Measurements from ENCODE around the gene ATAD5.

The ATAD5 gene

GRCh38 chr17:30921544-30922196, 89.9 kb downstream of the ATAD5 start, which contains the start of gene ADAP2 (continued):
- TF ChIP-seq HOXC10 (CRISPR knock-in tag; IDR thresholded peaks at IDR 0.05) (0 out of 2 replicates have a peak, but pooled peaks have one; percentile 40), PRDM4 (tag by site-specific recombination; IDR thresholded peaks at IDR 0.05) (no peak), ZSCAN30 (tag by site-specific recombination; IDR thresholded peaks at IDR 0.05) (0 out of 2 replicates have a peak, but pooled peaks have one; percentile 72), ZSCAN16 (tag by site-specific recombination; IDR thresholded peaks at IDR 0.05) (no peak), ZNF654 (tag by site-specific recombination; IDR thresholded peaks at IDR 0.05; ENCODE audit: low read depth) (no peak), ZNF488 (tag by site-specific recombination; IDR thresholded peaks at IDR 0.05) (no peak), KLF17 (tag by site-specific recombination; IDR thresholded peaks at IDR 0.05) (no peak), PBX3 (CRISPR knock-in tag; IDR thresholded peaks at IDR 0.05) (peak; percentile 36; the same call in 1 of the 2 replicates), PRDM10 (tag by site-specific recombination; IDR thresholded peaks at IDR 0.05) (no peak), BCL11B (tag by site-specific recombination; IDR thresholded peaks at IDR 0.05; ENCODE audit: low read depth) (0 out of 2 replicates have a peak, but pooled peaks have one; percentile 42), ZNF133 (tag by site-specific recombination; IDR thresholded peaks at IDR 0.05) (no peak), ZXDB (tag by site-specific recombination; IDR thresholded peaks at IDR 0.05) (no peak), ZBTB8A (tag by site-specific recombination; IDR thresholded peaks at IDR 0.05) (peak; percentile 20; the same call in 1 of the 2 replicates), ZNF677 (tag by site-specific recombination; IDR thresholded peaks at IDR 0.05) (no peak), ZNF341 (tag by site-specific recombination; IDR thresholded peaks at IDR 0.05; ENCODE audit: low read depth) (no peak; the same call in 1 of the 2 replicates), ZNF548 (tag by site-specific recombination; IDR thresholded peaks at IDR 0.05) (no peak), ZBTB17 (tag by site-specific recombination; IDR thresholded peaks at IDR 0.05) (peak; percentile 77), ZNF138 (tag by site-specific recombination; IDR thresholded peaks at IDR 0.05; ENCODE audit: borderline replicate concordance) (no peak), ZBTB26 (tag by site-specific recombination; optimal IDR thresholded peaks at IDR 0.05) (peak; percentile 25), ZNF398 (tag by site-specific recombination; IDR thresholded peaks at IDR 0.05) (no peak)
